GM12878 (cell line): ENCODE measurements around the gene IFT25. TPM values are rescaled to one million over a fixed set of nuclear protein-coding genes. Genes with fewer than 3 reads are reported as not detected.

Experiments used
- ATF2 ChIP-seq: IDR thresholded peaks from 2 replicates; pipeline ENCODE4 v1.6.1; 2012; ENCODE audit warnings: low read length, inconsistent platforms
- BACH1 ChIP-seq: fragments of 450-650 bp; IDR thresholded peaks from 2 replicates; pipeline ENCODE4 v1.6.1; 2017; ENCODE audit warnings: mild to moderate bottlenecking, borderline replicate concordance
- CUX1 ChIP-seq: IDR thresholded peaks from 2 replicates; pipeline ENCODE4 v1.6.1; 2012; ENCODE audit warnings: improper control_type of control experiment, low read depth, low read length; ENCODE audit not compliant: insufficient replicate concordance
- FOXM1 ChIP-seq: IDR thresholded peaks from 2 replicates; pipeline ENCODE4 v1.6.1; 2012; ENCODE audit warnings: low read depth, mild to moderate bottlenecking, inconsistent platforms, low read length, moderate library complexity
- GABPA ChIP-seq: IDR thresholded peaks from 2 replicates; pipeline ENCODE4 v1.6.1; 2014; ENCODE audit warnings: antibody characterized with exemption, low read depth, mild to moderate bottlenecking, inconsistent platforms
- GATAD2B ChIP-seq: fragments of 450-650 bp; conservative IDR thresholded peaks from 2 replicates; pipeline ENCODE4 v1.6.1; 2017; ENCODE audit warnings: low read depth, mild to moderate bottlenecking, moderate library complexity
- HDGF ChIP-seq: fragments of 450-650 bp; IDR thresholded peaks from 2 replicates; pipeline ENCODE4 v1.6.1; 2016; ENCODE audit warnings: antibody characterized with exemption
- LARP7 ChIP-seq: fragments of 450-650 bp; IDR thresholded peaks from 2 replicates; pipeline ENCODE4 v1.6.1; 2017; ENCODE audit warnings: mild to moderate bottlenecking
- MAX ChIP-seq: IDR thresholded peaks from 2 replicates; pipeline ENCODE4 v1.6.1; 2012; ENCODE audit warnings: low read depth, low read length, improper control_type of control experiment
- MTA3 ChIP-seq: IDR thresholded peaks from 2 replicates; pipeline ENCODE4 v1.6.1; 2012; ENCODE audit warnings: low read length, inconsistent platforms, borderline replicate concordance
- NFXL1 ChIP-seq: fragments of 450-650 bp; IDR thresholded peaks from 2 replicates; pipeline ENCODE4 v1.6.1; 2017; ENCODE audit warnings: antibody characterized with exemption, mild to moderate bottlenecking, borderline replicate concordance
- NFYA ChIP-seq: IDR thresholded peaks from 2 replicates; pipeline ENCODE4 v1.6.1; 2011; ENCODE audit warnings: low read depth, mild to moderate bottlenecking, low read length, improper control_type of control experiment, borderline replicate concordance
- PBX3 ChIP-seq: IDR thresholded peaks from 2 replicates; pipeline ENCODE4 v1.6.1; 2011; ENCODE audit warnings: mild to moderate bottlenecking, low read depth, low read length, moderate library complexity; ENCODE audit not compliant: insufficient replicate concordance
- PKNOX1 ChIP-seq: fragments of 450-650 bp; IDR thresholded peaks from 2 replicates; pipeline ENCODE4 v1.6.1; 2016; ENCODE audit warnings: mild to moderate bottlenecking
- POLR2A ChIP-seq: IDR thresholded peaks from 2 replicates; pipeline ENCODE4 v1.6.1; 2011; ENCODE audit warnings: low read depth, mild to moderate bottlenecking, low read length
- POLR2AphosphoS2 ChIP-seq: IDR thresholded peaks from 2 replicates; pipeline ENCODE4 v1.6.1; 2011; ENCODE audit warnings: low read depth, mild to moderate bottlenecking, low read length, improper control_type of control experiment, moderate library complexity
- SMAD5 ChIP-seq: IDR thresholded peaks from 2 replicates; pipeline ENCODE4 v1.6.1; 2016; ENCODE audit warnings: antibody characterized with exemption, low read depth
- SP1 ChIP-seq: IDR thresholded peaks from one replicate; pipeline ENCODE4 v1.6.1; 2011; ENCODE audit warnings: low read depth, low read length
- SRF ChIP-seq, 2 experiments: IDR thresholded peaks; 2 replicates each; pipeline ENCODE4 v1.6.1; 2011; ENCODE audit warnings: low read depth in 2 of 2, low read length in 2 of 2, mild to moderate bottlenecking in 1 of 2, moderate library complexity in 1 of 2
- SUZ12 ChIP-seq: fragments of 200-600 bp; sonication (generic); IDR thresholded peaks from one replicate; pipeline ENCODE4 v1.6.1; 2018; ENCODE audit warnings: antibody characterized with exemption, mild to moderate bottlenecking; ENCODE audit not compliant: unreplicated experiment
- TBL1XR1 ChIP-seq: IDR thresholded peaks from 2 replicates; pipeline ENCODE4 v1.6.1; 2012; ENCODE audit warnings: low read depth, low read length, improper control_type of control experiment
- polyA plus RNA-seq, 11 experiments: library from polyadenylated mRNA; depleted of rRNA in 4 of 11; unstranded in 6 of 11; stranded (reverse) in 5 of 11; fragments of >200 nt; fragmentation: Nextera tagmentation in 4 of 11; fragmentation: Illumina TruSeq in 1 of 11; extraction: Ambion mirVana in 4 of 11; extraction: Trizol in 1 of 11; gene quantifications; 1 replicate in 1 of 11; 2 replicates in 10 of 11; pipeline versions ENCODE4 v1.2.1 to v1.2.3, GENCODE V29; 2011 to 2016; ENCODE audit warnings: inconsistent platforms in 2 of 11, missing spikeins in 2 of 11, low read depth in 1 of 11
- total RNA-seq, 4 experiments: library from RNA; depleted of rRNA in 3 of 4; stranded (reverse); fragments of >200 nt in 3 of 4; fragmentation: Illumina TruSeq in 1 of 4; extraction: Trizol in 1 of 4; gene quantifications; 2 replicates each; pipeline versions ENCODE4 v1.2.1 to v1.2.3, GENCODE V29; 2013 to 2021

The IFT25 gene
- total and polyA plus RNA-seq, 10 of the 15 experiments (the other 5 are each of a cell fraction or from before 2014, with no cell fraction given), result 55.7 to 242 (median 131) TPM

- TF ChIP-seq SP1, result peak; percentile 94
- TF ChIP-seq POLR2AphosphoS2, result no peak
- TF ChIP-seq LARP7, result 0 out of 2 replicates have a peak, but pooled peaks have one; percentile 63
- TF ChIP-seq CUX1, result no peak
- peak; percentile 35; the same call in 1 of the 2 replicates for TF ChIP-seq FOXM1
- no peak for TF ChIP-seq SRF (IDR thresholded peaks at IDR 0.05; ENCODE audit: low read depth in 2 of 2, low read length in 2 of 2)
- TF ChIP-seq GATAD2B, result peak; percentile 86; the same call in 1 of the 2 replicates
- 0 out of 2 replicates have a peak, but pooled peaks have one; percentile 48 for TF ChIP-seq PKNOX1
- 0 out of 2 replicates have a peak, but pooled peaks have one; percentile 20 for TF ChIP-seq MAX
- TF ChIP-seq MTA3, result no peak; the same call in 1 of the 2 replicates
- TF ChIP-seq NFXL1, result no peak
- TF ChIP-seq PBX3, result no peak
- no peak for TF ChIP-seq SMAD5
- no peak for TF ChIP-seq SUZ12
- no peak for TF ChIP-seq BACH1
- peak; percentile 73; the same call in 1 of the 2 replicates for TF ChIP-seq HDGF
- no peak for TF ChIP-seq NFYA
- no peak for TF ChIP-seq TBL1XR1
- peak; percentile 34; the same call in 1 of the 2 replicates for TF ChIP-seq ATF2
- peak; percentile 65 for TF ChIP-seq GABPA
- peak; percentile 87 for TF ChIP-seq POLR2A
Measured at GRCh38 chr1:53889304-53890298, 55.9 kb downstream of the IFT25 start, which contains the start of gene YIPF1 (continued).
